Limb (tissue), 2 donors: Measurements from ENCODE around the gene CASP9.

Experiments used
- DNase-seq, 2 donors: peaks; one replicate each; pipeline ENCODE4 v3.0.0-alpha.2; 2016; ENCODE audit errors: extremely low spot score in 2 of 2

The CASP9 gene

GRCh38 chr1:15448877-15449462 lies 75.0 kb downstream of the CASP9 start:
- no peak for DNase-seq

- no peak for DNase-seq
Observed at GRCh38 chr1:15446212-15446611, 77.8 kb downstream of the CASP9 start.

- DNase-seq = no peak
Observed at GRCh38 chr1:15445390-15446122, 78.5 kb downstream of the CASP9 start.

- no peak for DNase-seq
Observed at GRCh38 chr1:15444468-15445389, 79.3 kb downstream of the CASP9 start.

- DNase-seq = no peak
Observed at GRCh38 chr1:15443281-15443680, 80.7 kb downstream of the CASP9 start.

- no peak for DNase-seq
Observed at GRCh38 chr1:15442759-15443158, 81.3 kb downstream of the CASP9 start.

- no peak for DNase-seq
Observed at GRCh38 chr1:15442119-15442518, 81.9 kb downstream of the CASP9 start.
